ENCODE measurements around the gene ZIC5. TPM values are rescaled to one million over a fixed set of nuclear protein-coding genes. Genes with fewer than 3 reads are reported as not detected.

ZIC5 gene
- total RNA-seq, 1 donor from 2014 or later, result not detected

DNA sequence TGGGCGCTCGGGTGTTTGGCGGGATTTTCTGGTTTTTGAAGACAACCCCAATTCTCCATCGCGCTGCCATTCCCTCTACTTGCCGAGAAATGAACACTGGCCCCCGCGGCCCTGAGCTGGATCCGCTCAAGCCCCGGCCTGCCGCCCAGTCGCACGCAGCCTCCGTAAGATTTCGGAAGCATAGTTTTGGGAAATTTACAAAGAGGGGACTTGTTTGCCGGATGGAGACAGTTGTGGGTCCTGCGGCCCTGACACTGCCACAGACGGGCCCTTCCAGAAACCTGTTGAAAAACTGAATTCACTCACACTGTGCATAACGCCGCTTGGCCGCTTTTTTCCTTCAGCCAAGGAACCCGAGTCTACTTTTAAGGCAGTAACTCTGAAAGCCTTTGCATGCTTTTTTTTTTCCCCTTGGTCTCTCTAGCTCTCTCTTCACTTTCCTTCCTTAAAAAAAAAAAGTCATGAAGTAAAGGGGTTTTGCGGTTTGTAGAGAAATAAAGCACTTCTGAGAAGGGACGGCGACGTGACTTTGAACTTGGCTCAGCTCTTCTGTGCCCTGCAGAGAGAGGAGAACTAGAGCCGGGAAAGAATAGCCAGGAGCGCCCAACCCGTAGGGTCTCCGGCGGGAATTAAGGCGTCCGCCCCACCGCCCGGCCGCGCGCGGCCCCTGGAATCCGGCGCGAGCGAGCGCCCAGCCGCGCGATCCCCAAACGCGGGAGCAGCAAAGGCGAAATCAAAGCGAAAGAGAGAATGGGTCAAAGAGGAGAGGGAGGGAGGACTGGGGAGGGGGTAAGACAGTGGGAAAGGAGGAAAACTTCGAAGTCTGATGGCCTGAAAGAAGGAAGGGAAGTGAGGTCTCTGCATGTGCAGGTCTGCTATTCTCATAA is 6.6 kb upstream of the ZIC5 start:
- no peak for ATAC-seq
- intact Hi-C loops (cut with micrococcal nuclease), result no loop called here
- DNase-seq, result peak; percentile 8

- ATAC-seq, result no peak
- intact Hi-C loops (cut with micrococcal nuclease), result no loop called here
Observed at GRCh38 chr13:99977334-99977911, 5.9 kb upstream of the ZIC5 start.

DNA sequence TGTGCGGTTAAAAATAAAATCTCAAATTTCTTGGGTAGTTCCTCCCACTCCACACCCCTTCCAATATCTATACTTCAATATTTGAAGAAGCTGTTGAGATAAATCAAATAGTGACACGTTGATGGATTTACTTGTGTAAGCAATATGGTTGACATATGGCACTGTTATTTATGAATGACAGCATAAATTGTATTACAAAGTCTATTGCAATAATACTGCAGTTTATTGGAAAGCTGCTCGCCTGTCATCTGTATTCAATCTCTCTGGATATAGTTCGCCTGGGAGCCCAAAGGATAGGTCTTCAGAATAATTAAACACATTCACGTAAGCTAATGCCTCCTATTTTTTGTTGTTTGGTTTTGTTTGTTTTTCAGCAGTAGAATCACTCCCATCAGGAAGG is 5.0 kb upstream of the ZIC5 start:
- DNase-seq (no peak), ATAC-seq (no peak)
- intact Hi-C loops (cut with micrococcal nuclease), result no loop called here

More at GRCh38 chr13:99977334-99977911, 5.9 kb upstream of the ZIC5 start:
- DNase-seq, result no peak

DNA sequence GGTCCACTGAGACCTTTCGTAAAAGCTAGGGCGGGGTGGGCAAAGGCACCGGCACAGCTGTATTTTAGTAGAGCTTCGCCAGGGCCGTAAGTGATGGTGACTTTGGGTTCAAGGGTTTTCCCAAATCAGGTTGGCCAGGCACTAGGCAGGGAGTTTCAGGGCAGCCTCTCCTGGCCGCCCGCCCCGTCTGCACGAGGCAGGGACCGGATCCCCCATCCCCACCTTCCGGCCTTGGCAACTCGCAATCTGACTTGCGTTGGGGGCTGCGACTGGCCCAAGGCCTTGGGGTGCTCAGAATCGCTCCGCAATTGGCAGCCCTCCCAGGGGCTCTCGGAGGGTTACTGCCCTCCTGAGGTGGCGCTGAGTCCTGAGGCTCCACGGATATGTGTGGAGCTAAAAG is 4.1 kb upstream of the ZIC5 start:
- ATAC-seq (no peak), DNase-seq (no peak)
- intact Hi-C loops (cut with micrococcal nuclease), result no loop called here

- DNase-seq (no peak), ATAC-seq (no peak)
- intact Hi-C loops (cut with micrococcal nuclease), result no loop called here
Observed at GRCh38 chr13:99974939-99975561, 3.5 kb upstream of the ZIC5 start.

- DNase-seq, result no peak
- intact Hi-C loops (cut with micrococcal nuclease), result no loop called here
- no peak for ATAC-seq
Observed at GRCh38 chr13:99974296-99974938, 2.9 kb upstream of the ZIC5 start.

DNA sequence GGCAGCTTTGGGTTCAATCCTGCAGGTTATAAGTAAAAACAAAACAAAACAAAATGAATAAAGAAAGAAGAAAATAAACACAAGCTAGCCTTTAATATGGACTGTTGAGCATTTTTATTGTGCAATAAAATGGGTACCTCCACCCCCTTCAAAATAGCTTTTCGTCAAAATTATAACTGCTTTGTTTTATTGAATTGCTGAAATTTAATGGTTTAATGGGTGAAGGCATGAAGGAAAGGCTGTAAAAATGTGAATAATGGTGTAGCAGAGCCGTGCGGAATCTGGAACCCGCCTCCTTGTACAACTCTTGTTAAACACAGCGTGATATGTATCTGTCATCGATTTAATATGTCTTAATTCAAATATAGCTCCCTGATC is 2.2 kb upstream of the ZIC5 start:
- intact Hi-C loops (cut with micrococcal nuclease), result no loop called here
- ATAC-seq (no peak), DNase-seq (no peak)

DNA sequence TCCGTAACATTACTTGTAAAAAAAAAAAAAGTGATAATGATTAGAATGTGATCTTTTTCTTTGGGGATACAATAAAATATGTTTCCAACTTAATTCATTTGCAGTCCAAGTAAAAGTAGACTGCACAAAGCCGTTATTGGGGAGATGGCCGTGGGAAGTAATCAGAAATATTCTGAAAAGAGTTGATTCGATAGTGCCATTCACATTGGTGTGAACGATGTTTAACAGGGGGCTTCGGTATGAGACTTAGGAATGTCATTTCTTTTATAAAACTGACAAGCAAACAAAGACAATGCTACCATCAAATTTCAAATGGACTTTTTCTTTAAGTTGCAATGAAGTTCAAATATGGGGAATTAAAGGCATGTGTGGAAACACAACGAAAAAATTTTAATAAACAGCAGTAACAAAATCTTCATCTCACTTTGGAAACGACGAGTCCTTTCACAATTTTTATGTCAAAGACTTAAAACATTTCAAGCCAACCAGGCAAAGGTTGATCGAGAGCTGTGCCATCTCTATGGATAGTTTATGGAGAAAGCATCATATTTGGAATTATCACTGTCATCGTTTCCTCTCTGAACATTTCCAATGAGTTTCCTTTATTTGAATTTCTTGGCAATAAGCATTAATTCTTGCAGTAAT is 1.7 kb upstream of the ZIC5 start:
- ATAC-seq (no peak), DNase-seq (no peak)
- intact Hi-C loops (cut with micrococcal nuclease), result no loop called here

GRCh38 chr13:99972190-99972731 is 694 bp upstream of the ZIC5 start:
- intact Hi-C loops (cut with micrococcal nuclease), result no loop called here
- ATAC-seq (no peak), DNase-seq (no peak)

DNA sequence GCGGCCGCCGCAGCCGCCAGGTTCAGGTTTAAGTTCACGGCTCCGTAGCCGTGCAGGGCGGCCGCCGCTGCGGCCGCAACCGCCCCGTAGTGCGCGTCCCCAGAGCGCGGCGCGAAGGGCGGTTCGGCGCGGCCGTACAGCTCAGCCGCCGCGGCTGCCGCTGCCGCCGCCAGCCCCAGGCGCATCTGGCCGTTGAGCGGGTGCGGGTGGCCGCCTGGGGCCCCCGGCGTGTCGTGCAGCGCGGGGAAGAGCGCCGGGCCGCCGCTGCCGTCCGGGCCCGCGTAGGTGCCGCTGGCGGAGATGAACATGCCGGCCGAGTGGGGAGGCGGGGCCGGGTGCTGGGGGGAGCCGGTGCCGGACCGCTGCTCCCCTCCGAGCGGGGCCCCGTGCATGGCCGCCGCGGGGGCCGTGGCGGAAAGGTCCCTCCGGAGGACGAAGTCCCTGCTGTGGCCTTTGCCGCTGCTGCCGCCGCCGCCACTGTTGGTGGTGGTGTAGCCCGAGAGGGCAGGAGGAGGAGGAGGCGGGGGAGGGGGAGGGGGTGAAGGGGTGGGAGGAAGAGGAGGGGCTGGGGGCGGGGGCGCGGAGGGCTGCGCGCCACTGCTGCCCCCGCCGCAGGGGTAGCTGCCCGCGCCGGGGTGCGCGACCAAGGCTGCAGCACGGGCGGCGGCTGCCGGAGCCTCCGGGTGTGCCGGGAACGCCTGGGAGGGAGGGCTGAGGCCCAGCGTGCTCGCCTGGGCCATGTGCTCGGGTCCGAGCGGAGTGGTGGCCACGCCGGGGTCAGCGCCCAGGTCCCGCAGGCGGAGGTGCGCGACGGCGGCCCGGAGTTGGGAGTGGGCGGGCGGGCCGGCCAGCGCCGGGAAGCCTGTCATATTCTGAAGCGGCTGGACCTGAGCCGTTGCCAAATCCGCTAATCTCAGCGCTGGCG is 654 bp downstream of the ZIC5 start:
- no peak for DNase-seq
- intact Hi-C loops (cut with micrococcal nuclease), result no loop called here
- no peak for ATAC-seq

DNA sequence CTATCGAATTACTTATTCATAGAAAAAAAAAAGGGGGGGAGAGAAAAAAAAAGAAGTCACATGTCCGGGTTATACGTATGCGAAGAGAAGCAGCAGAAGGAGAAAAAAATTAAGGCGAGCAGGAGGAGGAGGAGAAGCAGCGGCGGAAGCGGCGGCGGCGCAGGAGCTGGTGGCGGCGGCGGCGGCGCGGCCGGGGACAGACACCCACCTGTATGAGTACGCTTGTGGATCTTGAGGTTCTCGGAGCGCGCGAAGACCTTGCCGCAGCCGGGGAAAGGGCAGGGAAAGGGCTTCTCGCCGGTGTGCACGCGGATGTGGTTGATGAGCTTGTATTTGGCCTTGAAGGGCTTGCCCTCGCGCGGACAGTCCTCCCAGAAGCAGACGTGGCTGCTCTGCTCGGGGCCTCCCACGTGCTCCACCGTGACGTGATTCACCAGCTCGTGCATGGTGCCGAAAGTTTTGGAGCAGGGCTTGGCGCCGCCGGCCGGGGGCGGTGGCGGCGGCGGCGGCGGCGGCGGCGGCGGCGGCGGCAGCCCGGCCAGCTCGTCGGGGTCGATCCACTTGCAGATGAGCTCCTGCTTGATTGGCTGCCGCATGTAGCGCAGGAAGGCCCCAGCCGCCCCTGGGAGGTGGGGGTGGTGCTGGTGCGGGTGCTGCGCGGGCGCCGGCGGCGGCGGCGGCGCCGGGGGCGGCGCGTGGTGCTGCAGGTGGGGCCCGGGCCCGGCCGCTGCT is 1.5 kb downstream of the ZIC5 start:
- intact Hi-C loops (cut with micrococcal nuclease), result no loop called here
- DNase-seq, result no peak
- ATAC-seq, result no peak

- no peak for ATAC-seq
Observed at GRCh38 chr13:99969453-99969918, 2.1 kb downstream of the ZIC5 start.

GRCh38 chr13:99968521-99969452 is 2.8 kb downstream of the ZIC5 start:
- peak; percentile 52 for ATAC-seq
- DNase-seq, result no peak
- intact Hi-C loops (cut with micrococcal nuclease), result no loop called here

More at GRCh38 chr13:99969453-99969918, 2.1 kb downstream of the ZIC5 start:
- intact Hi-C loops (cut with micrococcal nuclease), result no loop called here
- no peak for DNase-seq

- ATAC-seq (no peak), DNase-seq (no peak)
- intact Hi-C loops (cut with micrococcal nuclease), result no loop called here
Observed at GRCh38 chr13:99967869-99968520, 3.6 kb downstream of the ZIC5 start.

- intact Hi-C loops (cut with micrococcal nuclease), result no loop called here
- ATAC-seq, result no peak
Observed at GRCh38 chr13:99967498-99967868, 4.1 kb downstream of the ZIC5 start.

More at GRCh38 chr13:99967498-99967868, 4.1 kb downstream of the ZIC5 start:
- DNase-seq, result no peak

Data from left ventricle myocardium superior (tissue), 1 donor.